NAMALWA (cell line): ENCODE measurements around the gene CCDC70.

Source experiments
- DNase-seq: peaks from one replicate; pipeline ENCODE4 v3.0.0-alpha.2; 2015; ENCODE audit warnings: low spot score

The CCDC70 gene

DNA sequence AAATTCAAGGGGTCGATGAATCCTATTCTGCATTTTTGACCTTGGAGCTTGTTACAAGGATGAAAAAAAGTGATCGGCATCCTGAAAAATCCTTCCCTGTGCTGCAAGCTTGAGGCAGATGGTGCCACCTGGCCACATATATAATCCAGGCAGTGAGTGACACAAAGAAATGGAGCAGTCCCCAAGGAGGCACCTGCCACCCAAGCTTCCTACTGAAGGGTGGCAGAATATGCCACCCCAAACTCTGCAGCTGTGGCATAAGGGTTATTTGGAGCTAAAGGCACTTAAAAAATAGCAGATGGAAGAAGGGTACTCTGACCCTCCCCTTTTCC lies 32.2 kb upstream of the CCDC70 start:
- no peak for DNase-seq

- no peak for DNase-seq
These were observed 30.2 kb upstream of the CCDC70 start for GRCh38 chr13:51831519-51831918.

- peak; percentile 72 for DNase-seq
These were observed 29.2 kb upstream of the CCDC70 start for GRCh38 chr13:51832471-51833152.

DNA sequence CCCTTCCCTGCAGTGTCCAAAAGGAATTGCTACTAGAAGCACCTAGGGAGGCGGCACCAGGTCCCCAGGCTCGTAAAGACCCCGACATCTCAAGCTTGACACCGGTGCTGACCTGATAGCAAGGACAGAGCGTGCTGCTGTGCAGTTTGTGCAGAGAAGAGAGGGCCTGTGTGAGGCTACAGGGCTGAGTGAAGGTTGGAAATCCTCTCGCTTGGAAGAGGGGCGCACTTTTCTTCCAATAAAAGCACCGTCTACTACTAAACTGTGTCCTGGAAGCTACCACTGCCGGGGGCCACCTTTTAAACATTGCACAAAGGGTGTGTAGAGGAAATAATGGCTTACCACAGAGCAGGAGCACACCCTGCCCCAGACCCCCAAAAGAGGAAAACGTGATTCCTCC lies 27.8 kb upstream of the CCDC70 start:
- no peak for DNase-seq

GRCh38 chr13:51834581-51835171 lies 27.1 kb upstream of the CCDC70 start:
- no peak for DNase-seq

- no peak for DNase-seq
These were observed 24.8 kb upstream of the CCDC70 start for GRCh38 chr13:51837016-51837415.

- no peak for DNase-seq
These were observed 23.4 kb upstream of the CCDC70 start for GRCh38 chr13:51838240-51838846.

DNA sequence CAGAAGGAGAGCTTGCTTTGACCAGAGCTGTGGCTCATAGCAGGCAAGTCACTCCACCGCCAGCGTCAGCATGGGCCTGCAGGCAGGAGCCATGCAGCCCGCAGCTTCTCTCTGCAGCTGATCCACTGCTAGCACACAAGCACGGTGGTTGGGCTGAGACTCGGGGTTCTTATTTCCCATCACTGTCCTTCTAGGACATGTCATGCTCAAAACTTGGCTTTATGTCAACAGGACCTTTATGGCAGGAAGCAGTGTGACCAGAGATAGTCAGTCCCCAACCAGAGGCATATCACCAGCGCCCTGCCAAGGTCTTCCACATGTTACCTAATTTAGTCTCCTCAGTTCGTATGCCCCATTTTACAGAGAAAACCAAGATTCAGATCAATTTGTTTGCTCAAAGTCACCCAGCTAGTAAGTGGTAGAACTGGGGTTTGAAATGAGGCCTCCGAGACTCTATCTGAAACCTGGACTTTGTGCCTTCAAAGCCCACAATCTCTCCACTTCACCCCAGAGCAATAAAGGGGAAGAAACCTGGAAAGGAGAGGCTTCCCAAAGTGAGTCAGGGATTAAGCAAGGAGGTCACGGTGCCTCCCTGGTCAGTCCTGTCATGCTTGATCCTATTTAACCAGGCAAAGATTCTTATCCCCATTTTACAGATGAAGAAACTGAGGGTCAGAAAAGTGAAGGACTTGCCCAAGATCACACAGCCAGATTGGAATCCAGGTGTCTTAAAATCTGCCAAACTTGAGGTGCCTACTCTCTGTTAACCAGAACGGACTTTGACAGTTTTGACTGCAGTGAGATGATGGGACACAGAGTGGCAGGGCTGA lies 21.8 kb upstream of the CCDC70 start:
- DNase-seq = no peak

DNA sequence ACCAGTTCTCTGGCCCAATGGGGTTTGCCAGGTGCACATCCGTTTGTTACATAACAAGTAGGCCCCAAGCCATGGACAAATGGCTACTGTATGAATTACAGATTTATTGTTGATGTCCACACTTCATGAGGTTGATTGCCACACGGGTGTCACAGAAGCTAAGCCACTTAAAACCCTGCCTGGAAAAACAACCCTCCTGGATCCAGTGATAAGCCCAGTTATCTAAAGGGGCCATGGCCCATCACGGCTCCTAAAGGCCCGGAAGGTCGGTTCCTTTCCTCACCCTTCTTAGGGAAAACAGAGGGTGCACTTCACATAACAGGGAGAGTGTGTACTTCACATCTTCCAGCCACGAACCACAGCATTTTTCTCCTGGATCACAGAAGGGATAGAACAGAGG lies 20.9 kb upstream of the CCDC70 start:
- no peak for DNase-seq

DNA sequence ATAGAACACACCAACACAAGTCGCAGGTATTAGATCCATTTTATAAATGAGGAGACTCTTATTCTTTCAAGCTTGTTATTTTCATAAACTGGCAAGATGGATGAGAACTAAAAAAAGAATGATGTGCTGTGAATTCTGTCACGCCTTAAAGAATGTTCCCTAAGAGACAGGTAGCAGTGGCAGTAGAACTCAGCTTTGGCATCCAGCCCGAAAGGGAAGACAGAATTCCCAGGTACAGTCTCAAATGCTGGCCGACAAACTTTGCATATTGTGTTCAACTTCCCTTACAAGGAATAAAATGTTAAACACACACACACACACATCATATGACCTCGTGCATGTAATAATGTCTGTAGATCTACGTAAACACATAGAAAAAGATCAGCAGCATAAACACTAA lies 20.0 kb upstream of the CCDC70 start:
- no peak for DNase-seq

- no peak for DNase-seq
These were observed 18.2 kb upstream of the CCDC70 start for GRCh38 chr13:51843529-51843928.

- peak; percentile 64 for DNase-seq
These were observed 16.8 kb upstream of the CCDC70 start, which contains the start of gene TMEM272 for GRCh38 chr13:51844862-51845573. TSS of gene TMEM272 (minus strand) at chr13:51845177. CDS start at chr13:51838530, 6,647 bp downstream.

GRCh38 chr13:51845574-51846318 lies 16.0 kb upstream of the CCDC70 start:
- no peak for DNase-seq

- DNase-seq = no peak
These were observed 15.0 kb upstream of the CCDC70 start for GRCh38 chr13:51846756-51847155.

DNA sequence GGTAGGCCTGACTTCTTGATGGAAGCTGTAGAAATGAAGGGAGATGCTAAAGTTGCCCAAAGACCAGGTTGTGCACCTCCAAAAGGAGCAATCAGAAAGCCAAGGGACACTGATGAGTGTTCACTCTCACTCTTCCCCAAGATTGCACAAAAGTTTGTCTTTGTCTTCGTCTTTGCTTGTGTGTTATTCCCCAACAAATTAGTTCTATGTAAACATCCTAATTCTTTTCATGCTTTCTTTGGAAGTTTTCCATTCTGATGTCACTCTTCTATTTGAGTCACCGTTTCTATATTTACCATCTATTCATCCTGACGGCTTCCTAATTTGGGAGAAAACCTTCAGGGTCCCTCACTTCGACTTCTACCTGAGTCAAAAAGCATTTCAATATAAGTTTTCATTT lies 13.1 kb upstream of the CCDC70 start:
- no peak for DNase-seq

DNA sequence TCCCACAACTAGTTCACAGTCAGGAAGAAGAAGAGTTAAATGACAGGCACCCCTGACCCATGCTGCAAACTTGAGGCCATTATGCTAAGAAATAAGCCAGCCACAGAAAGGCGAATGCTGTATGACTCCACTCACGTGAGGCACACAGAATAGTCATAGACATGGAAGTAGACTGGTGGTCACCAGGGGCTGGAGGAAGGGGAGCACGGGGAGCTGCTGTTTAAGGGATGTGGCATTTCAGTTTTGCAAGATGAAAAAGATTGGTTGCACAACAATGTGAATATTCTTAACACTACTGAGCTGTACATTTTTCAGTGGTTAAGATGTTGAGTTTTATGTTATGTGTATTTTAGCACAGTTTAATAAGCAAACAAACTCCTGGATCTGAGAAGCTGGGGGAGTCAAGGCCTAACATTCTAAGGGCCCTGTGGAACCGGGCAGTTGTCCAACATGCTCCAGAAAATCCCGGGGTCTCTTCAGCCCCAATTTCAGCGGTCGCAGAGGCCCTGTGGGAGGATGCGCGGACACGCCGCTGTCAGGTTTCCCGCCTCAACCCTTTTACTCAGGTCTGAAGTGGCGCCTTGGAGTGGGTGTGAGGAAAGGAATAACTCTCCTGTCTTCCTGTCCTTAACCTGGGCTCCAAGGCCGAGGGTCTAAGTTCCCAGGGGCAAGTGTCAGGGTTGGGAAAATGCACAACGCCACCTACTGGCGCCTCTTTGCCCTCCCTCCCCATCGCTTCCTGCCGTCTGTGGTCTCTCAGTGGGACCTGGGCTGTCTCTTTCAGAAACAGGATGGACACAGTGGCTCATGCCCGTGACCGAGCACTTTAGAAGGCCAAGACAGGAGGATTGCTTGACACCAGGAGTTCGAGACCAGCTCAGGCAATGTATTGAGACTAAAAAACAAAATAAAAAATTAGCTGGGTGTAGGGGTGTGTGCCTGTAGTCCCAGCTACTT lies 12.3 kb upstream of the CCDC70 start:
- peak; percentile 51 for DNase-seq

GRCh38 chr13:51856027-51856736 lies 5.6 kb upstream of the CCDC70 start:
- no peak for DNase-seq

DNA sequence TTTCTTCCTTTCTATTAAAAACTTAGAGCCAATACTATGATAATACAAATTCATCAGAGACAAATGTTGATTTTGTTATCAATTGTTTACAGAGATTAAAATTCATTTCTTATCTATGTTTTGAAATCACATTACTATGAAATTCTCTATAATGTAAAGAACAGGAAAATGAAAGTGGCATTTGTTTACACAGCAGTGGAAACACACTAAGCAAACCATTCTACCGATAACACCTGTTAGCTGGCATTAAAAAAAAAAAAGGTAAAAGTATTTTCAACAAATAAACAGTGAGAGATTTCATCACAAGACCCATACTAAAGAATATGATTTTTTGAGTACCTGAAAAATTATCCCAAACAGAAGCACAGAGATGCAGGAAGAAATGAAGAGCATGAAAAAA lies 4.8 kb upstream of the CCDC70 start:
- no peak for DNase-seq

DNA sequence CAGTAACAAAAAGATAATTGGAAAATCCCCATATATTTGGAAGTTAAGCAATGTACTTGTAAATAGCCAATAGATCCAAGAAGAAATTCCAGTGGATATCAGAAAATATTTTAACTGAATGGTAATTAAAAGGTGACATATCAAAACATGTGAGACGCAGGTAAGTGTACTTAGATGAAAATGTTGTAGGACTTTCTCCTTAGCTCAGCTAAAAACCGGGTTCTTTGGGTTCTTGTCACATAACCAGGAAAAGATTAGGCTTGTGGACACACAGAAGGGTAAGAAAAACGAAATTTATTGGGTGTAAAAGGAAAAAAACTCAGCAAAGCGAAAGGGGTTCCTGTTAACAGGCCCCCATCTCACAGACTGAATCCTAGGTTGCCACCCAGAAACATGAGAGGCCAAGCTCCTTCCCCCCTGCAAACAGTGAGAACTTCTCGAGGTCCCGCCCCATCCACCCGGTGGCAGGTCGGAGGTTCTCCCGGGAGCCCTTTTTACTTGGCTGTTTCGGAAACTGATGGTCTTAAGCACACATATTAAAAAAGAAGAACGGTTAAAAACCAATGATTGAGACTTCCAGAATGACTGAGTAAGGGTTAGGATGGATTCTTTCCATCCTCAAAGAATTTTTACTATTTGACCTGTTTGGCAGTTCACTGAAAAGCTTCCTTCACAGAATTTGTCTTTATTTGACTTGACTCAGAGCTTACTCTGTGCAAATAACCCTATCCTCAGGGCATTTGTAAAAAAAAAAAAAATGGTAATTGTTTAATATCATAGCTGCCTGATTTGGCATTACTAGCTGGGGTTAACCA lies 3.1 kb upstream of the CCDC70 start:
- DNase-seq = no peak
